ENCODE results near the gene YBX2. TPM values are rescaled to one million over a fixed set of nuclear protein-coding genes. Genes with fewer than 3 reads are reported as not detected.
A peak's percentile ranks its signal among the peaks of the same experiment; 100 is the strongest.

Gene YBX2
- total and polyA plus RNA-seq, 2 donors (not counting 1 experiment from before 2014, with no cell fraction given): 0.15 to 0.22 TPM

- DNase-seq (peak; percentile 94), ATAC-seq (ENCODE audit: low read depth) (peak; percentile 26)
- peak overlapping the region; percentile 81 to 96 (median 94) for H3K4me3 ChIP-seq (ENCODE audit: control extremely low read depth in 1 of 5, extremely low read depth in 1 of 5, insufficient read depth in 1 of 5, low read depth in 2 of 5, low read length in 4 of 5)
- H3K27me3 Mint-ChIP-seq: no peaks in the 10 kb centered on the region
- H3K9me3 Mint-ChIP-seq (ENCODE audit: insufficient read depth): no peaks in the 10 kb centered on the region
- H3K27me3 ChIP-seq (replicated peaks in 1 of 4; ENCODE audit: control extremely low read depth in 1 of 4, control insufficient read depth in 3 of 4, insufficient read depth in 4 of 4, low read length in 3 of 4): no peaks in the 10 kb centered on the region
- H3K27ac ChIP-seq (ENCODE audit: low read length in 2 of 2): peak overlapping the region; percentile 98 to 99
- ChIA-PET CTCF (interaction anchor here (0.9 to 1.9 kb wide), 7 partner anchors 13 to 45 kb away, joined by 3 to 5 read pairs (median 4); no protein-coding TSS in a partner anchor), POLR2A (interaction anchor here (0.6 to 1.9 kb wide), 10 partner anchors 13 to 864 kb away, joined by 3 to 18 read pairs (median 6); partner anchors contain the start of genes ACAP1, DVL2, MPDU1 and NEURL4)
- peak overlapping the region; percentile 93 for H3K4me2 ChIP-seq (replicated peaks; ENCODE audit: low read depth, low read length, poor library complexity, severe bottlenecking)
- 0% methylated on average over 8 of the region's 14 CpGs for WGBS (ENCODE audit: insufficient coverage)
- peaks cover 5 to 46% of the 10 kb centered on the region in 2 experiments for H3K36me3 ChIP-seq (replicated peaks in 1 of 2; ENCODE audit: control extremely low read depth in 1 of 2, control insufficient read depth in 1 of 2, extremely low read depth in 1 of 2, insufficient read depth in 2 of 2, low read length in 1 of 2)
- H3K79me2 ChIP-seq (ENCODE audit: control insufficient read depth, insufficient read depth, low read length): peaks cover 57% of the 10 kb centered on the region
- intact Hi-C loops (cut with micrococcal nuclease): loop anchor here (5.0 kb wide), 1 partner anchor 148 kb away; no protein-coding TSS in a partner anchor
- H3K9ac ChIP-seq (ENCODE audit: low read length): peak overlapping the region; percentile 97
- H2AFZ ChIP-seq (ENCODE audit: insufficient read depth, low read depth, low read length, poor library complexity, severe bottlenecking): no peak overlapping the region
- TF ChIP-seq, protein P1, sequence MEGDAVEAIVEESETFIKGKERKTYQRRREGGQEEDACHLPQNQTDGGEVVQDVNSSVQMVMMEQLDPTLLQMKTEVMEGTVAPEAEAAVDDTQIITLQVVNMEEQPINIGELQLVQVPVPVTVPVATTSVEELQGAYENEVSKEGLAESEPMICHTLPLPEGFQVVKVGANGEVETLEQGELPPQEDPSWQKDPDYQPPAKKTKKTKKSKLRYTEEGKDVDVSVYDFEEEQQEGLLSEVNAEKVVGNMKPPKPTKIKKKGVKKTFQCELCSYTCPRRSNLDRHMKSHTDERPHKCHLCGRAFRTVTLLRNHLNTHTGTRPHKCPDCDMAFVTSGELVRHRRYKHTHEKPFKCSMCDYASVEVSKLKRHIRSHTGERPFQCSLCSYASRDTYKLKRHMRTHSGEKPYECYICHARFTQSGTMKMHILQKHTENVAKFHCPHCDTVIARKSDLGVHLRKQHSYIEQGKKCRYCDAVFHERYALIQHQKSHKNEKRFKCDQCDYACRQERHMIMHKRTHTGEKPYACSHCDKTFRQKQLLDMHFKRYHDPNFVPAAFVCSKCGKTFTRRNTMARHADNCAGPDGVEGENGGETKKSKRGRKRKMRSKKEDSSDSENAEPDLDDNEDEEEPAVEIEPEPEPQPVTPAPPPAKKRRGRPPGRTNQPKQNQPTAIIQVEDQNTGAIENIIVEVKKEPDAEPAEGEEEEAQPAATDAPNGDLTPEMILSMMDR (IDR thresholded peaks at IDR 0.05): no peak
- no peak for TF ChIP-seq EZH2 (IDR thresholded peaks at IDR 0.05; ENCODE audit: borderline replicate concordance, insufficient read depth, low read depth, low read length, poor library complexity, severe bottlenecking)
- peaks cover 19 to 50% of the 10 kb centered on the region in 2 donors for H3K4me1 ChIP-seq (ENCODE audit: control insufficient read depth in 2 of 2, insufficient read depth in 2 of 2, low read length in 2 of 2)
- H3K27ac Mint-ChIP-seq: peak overlapping the region; percentile 97
- no peaks in the 10 kb centered on the region for H3K9me3 ChIP-seq (ENCODE audit: control extremely low read depth in 1 of 3, control insufficient read depth in 2 of 3, insufficient read depth in 1 of 3, low read length in 2 of 3)
- H4K20me1 ChIP-seq (ENCODE audit: control insufficient read depth, insufficient read depth, low read length, poor library complexity, severe bottlenecking): peaks cover 57% of the 10 kb centered on the region
- peak overlapping the region; percentile 95 for H3K4me3 Mint-ChIP-seq
- peaks cover 55% of the 10 kb centered on the region for H3K4me1 Mint-ChIP-seq
Observed at GRCh38 chr17:7308625-7309433, 14.4 kb upstream of the YBX2 start.

Data from B cell (primary cell).